Measurements from ENCODE around the gene MFSD2B. TPM values are rescaled to one million over a fixed set of nuclear protein-coding genes. Genes with fewer than 3 reads are reported as not detected.

MFSD2B gene
- total and polyA plus RNA-seq, 8 donors, result 0.12 to 0.61 TPM; not detected in 6

DNA sequence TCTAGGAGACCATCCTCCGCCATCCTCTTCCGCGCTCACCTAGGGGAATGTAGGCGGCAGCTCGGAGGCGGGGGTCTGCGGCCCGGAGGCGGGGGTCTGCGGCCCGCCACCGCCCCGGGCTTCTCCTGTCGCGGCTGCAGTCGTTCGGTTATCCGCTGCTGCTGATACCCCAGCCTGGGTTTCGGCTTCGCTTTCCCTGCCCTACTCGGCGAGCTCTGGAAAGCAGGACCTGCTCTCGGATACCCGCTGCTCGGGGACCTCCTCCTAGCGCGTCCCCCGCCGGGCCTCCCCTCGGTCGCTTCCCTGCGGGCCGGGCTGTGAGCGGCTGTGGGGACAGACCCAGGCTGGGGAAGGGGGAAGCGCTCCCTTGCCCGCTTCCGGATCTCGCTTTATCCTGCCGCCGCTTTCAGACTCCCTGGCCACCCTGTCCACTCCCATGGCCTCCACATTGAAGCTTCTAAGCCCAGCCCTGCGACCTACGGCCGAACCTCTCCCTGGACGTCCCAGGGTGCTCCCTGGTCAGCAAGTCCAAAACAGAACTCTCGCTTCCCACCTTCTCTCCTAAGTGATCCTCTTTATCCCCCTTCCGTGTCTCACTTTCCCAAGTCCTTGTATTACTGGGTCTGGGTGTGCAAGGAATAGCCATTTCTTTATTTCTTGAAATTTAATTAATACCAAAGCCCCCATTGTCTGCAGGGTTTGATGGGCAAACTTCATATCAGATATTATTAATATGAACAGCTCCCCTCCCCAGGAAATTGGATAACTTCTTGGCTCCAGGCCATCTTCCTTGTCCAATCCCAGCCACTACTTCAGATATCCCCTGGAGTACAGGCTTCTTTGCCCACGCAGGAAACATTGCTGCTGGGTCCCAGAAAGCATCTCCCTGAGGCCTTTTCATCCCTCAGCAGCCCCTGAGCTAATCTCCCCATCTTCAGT, 40.4 kb downstream of the MFSD2B start:
- Histone ChIP-seq H3K27me3 (peaks cover 0 to 8% (median 3%) of the 10 kb centered on the region in 3 donors), H3K27ac (peak overlapping the region; percentile 70 to 82 (median 79)), H3K36me3 (peaks cover 0 to 14% (median 7%) of the 10 kb centered on the region in 4 donors), H3K9me3 (peaks cover 0 to 2% (median 0%) of the 10 kb centered on the region in 4 donors), H3K4me3 (peak overlapping the region; percentile 66 to 95 (median 80)), H3K4me1 (peaks cover 20 to 54% (median 51%) of the 10 kb centered on the region in 4 donors)
- 2 to 7% (median 4%) methylated on average over 18 to 47 of the region's 47 CpGs for WGBS, 5 donors
- TF ChIP-seq EP300 (IDR thresholded peaks at IDR 0.05) (no peak), POLR2A (IDR thresholded peaks at IDR 0.05) (no peak), POLR2AphosphoS5 (IDR thresholded peaks at IDR 0.05) (no peak)
- TF ChIP-seq, protein P1, sequence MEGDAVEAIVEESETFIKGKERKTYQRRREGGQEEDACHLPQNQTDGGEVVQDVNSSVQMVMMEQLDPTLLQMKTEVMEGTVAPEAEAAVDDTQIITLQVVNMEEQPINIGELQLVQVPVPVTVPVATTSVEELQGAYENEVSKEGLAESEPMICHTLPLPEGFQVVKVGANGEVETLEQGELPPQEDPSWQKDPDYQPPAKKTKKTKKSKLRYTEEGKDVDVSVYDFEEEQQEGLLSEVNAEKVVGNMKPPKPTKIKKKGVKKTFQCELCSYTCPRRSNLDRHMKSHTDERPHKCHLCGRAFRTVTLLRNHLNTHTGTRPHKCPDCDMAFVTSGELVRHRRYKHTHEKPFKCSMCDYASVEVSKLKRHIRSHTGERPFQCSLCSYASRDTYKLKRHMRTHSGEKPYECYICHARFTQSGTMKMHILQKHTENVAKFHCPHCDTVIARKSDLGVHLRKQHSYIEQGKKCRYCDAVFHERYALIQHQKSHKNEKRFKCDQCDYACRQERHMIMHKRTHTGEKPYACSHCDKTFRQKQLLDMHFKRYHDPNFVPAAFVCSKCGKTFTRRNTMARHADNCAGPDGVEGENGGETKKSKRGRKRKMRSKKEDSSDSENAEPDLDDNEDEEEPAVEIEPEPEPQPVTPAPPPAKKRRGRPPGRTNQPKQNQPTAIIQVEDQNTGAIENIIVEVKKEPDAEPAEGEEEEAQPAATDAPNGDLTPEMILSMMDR (IDR thresholded peaks at IDR 0.05), result no peak
- peak; percentile 30 to 63 for DNase-seq
- intact Hi-C loops (cut with DNase I; ENCODE audit: low total_unique reads), result no loop called here

DNA sequence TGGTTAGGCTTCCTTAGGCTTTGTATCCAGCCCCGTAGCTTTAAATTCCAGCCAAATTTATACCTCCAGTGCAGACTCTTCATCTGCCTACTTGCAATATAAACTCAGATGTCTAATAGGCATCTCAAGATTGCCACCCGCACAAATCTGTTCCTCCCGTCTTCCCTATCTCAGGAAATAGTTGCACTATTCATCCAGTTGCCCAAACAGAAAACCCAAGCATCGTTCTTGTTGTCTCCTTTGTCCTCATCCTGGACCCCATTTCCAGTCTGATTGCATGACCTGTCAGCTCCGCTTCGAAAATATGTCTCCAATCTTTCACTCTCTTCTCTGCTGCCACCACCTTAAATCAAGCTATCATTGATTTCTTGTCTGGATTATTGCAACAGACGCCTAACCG, 41.9 kb downstream of the MFSD2B start:
- no peak overlapping the region for H3K4me3 ChIP-seq
- H3K9me3 ChIP-seq, result peaks cover 0 to under 1% (median 0%) of the 10 kb centered on the region in 4 donors
- WGBS, 5 donors, result 68 to 86% (median 74%) methylated on average over 8 of the region's 8 CpGs
- TF ChIP-seq, protein P1 (IDR thresholded peaks at IDR 0.05), result no peak
- TF ChIP-seq EP300 (IDR thresholded peaks at IDR 0.05) (no peak), POLR2AphosphoS5 (IDR thresholded peaks at IDR 0.05) (no peak), POLR2A (IDR thresholded peaks at IDR 0.05) (no peak)
- DNase-seq, result no peak
- peak overlapping the region in 1 of 5 donors; percentile 18 for H3K27ac ChIP-seq
- peaks cover 0 to 8% (median 3%) of the 10 kb centered on the region in 3 donors for H3K27me3 ChIP-seq
- peaks cover 12 to 42% (median 38%) of the 10 kb centered on the region in 4 donors for H3K4me1 ChIP-seq
- H3K36me3 ChIP-seq, result peaks cover 0 to 21% (median 15%) of the 10 kb centered on the region in 4 donors
- intact Hi-C loops (cut with DNase I; ENCODE audit: low total_unique reads), result no loop called here

DNA sequence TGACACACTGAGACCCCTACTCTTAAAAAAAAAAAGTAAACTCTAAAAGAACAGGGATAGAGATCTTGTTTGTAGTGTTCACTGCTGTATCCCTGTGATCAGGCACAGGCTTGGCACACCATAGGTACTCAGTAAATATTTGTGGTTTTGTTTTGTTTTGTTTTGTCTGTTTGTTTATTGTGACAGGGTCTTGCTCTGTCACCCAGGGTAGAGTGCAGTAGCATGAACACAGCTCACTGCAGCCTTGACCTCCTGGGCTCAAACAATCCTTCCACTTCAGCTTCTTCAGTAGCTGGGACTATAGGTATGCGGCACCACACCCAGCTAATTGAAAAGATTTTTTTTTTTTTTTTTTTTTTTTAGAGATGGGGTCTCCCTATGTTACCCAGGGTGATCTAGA, 43.1 kb downstream of the MFSD2B start:
- TF ChIP-seq, protein P1 (IDR thresholded peaks at IDR 0.05), result no peak
- no peak for TF ChIP-seq EP300 (IDR thresholded peaks at IDR 0.05)
- no peak for TF ChIP-seq POLR2A (IDR thresholded peaks at IDR 0.05)
- no peak for TF ChIP-seq POLR2AphosphoS5 (IDR thresholded peaks at IDR 0.05)
- WGBS, 5 donors, result 90 to 96% (median 93%) methylated on average over 1 of the region's 1 CpG
- intact Hi-C loops (cut with DNase I; ENCODE audit: low total_unique reads), result no loop called here
- H3K36me3 ChIP-seq, result peaks cover 0 to 21% (median 15%) of the 10 kb centered on the region in 4 donors
- H3K4me1 ChIP-seq, result peaks cover 12 to 38% (median 32%) of the 10 kb centered on the region in 4 donors
- H3K27ac ChIP-seq, result no peak overlapping the region
- DNase-seq, result no peak
- H3K9me3 ChIP-seq, result no peaks in the 10 kb centered on the region
- no peak overlapping the region for H3K4me3 ChIP-seq
- peaks cover 0 to 8% (median 3%) of the 10 kb centered on the region in 3 donors for H3K27me3 ChIP-seq

DNA sequence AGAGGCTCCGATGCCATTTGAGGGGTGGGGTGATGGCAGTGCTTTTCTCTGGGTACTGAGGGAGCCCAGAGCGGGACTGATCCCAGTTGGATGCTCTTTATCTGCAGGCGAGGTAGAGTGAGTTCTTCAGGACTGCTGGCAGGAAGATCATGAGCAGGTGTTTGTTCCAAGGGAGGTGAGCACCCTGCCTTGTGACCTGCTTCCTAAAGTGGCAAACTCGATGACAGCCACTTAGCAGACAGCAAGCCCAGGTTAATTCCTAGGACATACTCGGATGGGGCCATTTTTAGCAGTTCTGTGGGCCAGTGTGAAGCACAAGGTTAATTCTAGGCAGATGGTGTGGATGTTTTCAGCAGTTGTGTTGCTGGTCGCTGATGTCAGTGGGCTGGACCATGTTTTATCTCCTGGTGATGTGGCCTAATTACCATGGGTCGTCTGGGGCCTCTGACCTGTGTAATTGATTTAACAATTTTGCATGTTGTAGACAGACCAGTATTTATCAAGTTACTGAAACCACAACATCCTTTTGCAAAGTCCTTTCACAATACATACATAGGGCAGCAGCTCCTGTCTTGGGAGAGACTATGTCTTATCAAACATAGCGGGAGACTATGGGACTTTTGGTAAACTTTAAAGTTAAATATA, 44.6 kb downstream of the MFSD2B start:
- Histone ChIP-seq H3K4me3 (no peak overlapping the region), H3K27ac (no peak overlapping the region), H3K9me3 (no peaks in the 10 kb centered on the region), H3K27me3 (peaks cover 0 to 6% (median 3%) of the 10 kb centered on the region in 3 donors), H3K36me3 (peaks cover 0 to 21% (median 15%) of the 10 kb centered on the region in 4 donors), H3K4me1 (peaks cover 6 to 27% (median 22%) of the 10 kb centered on the region in 4 donors)
- no peak for DNase-seq
- intact Hi-C loops (cut with DNase I; ENCODE audit: low total_unique reads), result no loop called here
- TF ChIP-seq, protein P1 (IDR thresholded peaks at IDR 0.05), result no peak
- TF ChIP-seq POLR2A (IDR thresholded peaks at IDR 0.05), result no peak
- no peak for TF ChIP-seq EP300 (IDR thresholded peaks at IDR 0.05)
- TF ChIP-seq POLR2AphosphoS5 (IDR thresholded peaks at IDR 0.05), result no peak
- WGBS, 5 donors, result 79 to 87% (median 82%) methylated on average over 8 of the region's 8 CpGs
